SKM-1 treated with dmso at 0.1 percent for 144 hours (cell line): ENCODE data around the gene TANGO2.

Experiments used
- DNase-seq: peaks from one replicate; lab custom pipeline; 2025; ENCODE audit not compliant: unreplicated experiment; lab: John Stamatoyannopoulos, UW

The TANGO2 gene

GRCh38 chr22:19994851-19995610 lies 25.9 kb upstream of the TANGO2 start:
- DNase-seq, result no peak

- no peak for DNase-seq
Measured at GRCh38 chr22:19995611-19996339, 25.1 kb upstream of the TANGO2 start.

- no peak for DNase-seq
Measured at GRCh38 chr22:19996694-19997384, 24.1 kb upstream of the TANGO2 start.

GRCh38 chr22:19997561-19998231 lies 23.2 kb upstream of the TANGO2 start:
- no peak for DNase-seq

- no peak for DNase-seq
Measured at GRCh38 chr22:19998232-19998951, 22.5 kb upstream of the TANGO2 start.

GRCh38 chr22:19998991-19999820 lies 21.7 kb upstream of the TANGO2 start:
- no peak for DNase-seq

- DNase-seq, result no peak
Measured at GRCh38 chr22:20000246-20001081, 20.4 kb upstream of the TANGO2 start.

GRCh38 chr22:20001082-20001638 lies 19.8 kb upstream of the TANGO2 start:
- DNase-seq, result no peak

GRCh38 chr22:20002128-20002527 lies 18.8 kb upstream of the TANGO2 start:
- DNase-seq, result no peak

- no peak for DNase-seq
Measured at GRCh38 chr22:20002636-20003035, 18.3 kb upstream of the TANGO2 start.

- no peak for DNase-seq
Measured at GRCh38 chr22:20003304-20003703, 17.6 kb upstream of the TANGO2 start.

GRCh38 chr22:20004464-20004863 lies 16.4 kb upstream of the TANGO2 start:
- no peak for DNase-seq

- no peak for DNase-seq
Measured at GRCh38 chr22:20008221-20008995, 12.5 kb upstream of the TANGO2 start.

- DNase-seq, result no peak
Measured at GRCh38 chr22:20009018-20009491, 11.9 kb upstream of the TANGO2 start.

- no peak for DNase-seq
Measured at GRCh38 chr22:20009582-20010306, 11.2 kb upstream of the TANGO2 start.

GRCh38 chr22:20010307-20011122 lies 10.4 kb upstream of the TANGO2 start:
- no peak for DNase-seq
